Activated CD8-positive, alpha-beta memory T cell treated with anti-CD3 and anti-CD28 coated beads for 48 hours (primary cell): ENCODE data around the gene GNG2.

ENCODE experiments used
- DNase-seq, 3 experiments: peaks; one replicate each; pipeline ENCODE4 v3.0.0-alpha.2; 2020; ENCODE audit warnings: low read depth in 2 of 3, low spot score in 2 of 3

GNG2 gene

GRCh38 chr14:51855234-51855633 lies 5.2 kb upstream of the GNG2 start:
- no peak for DNase-seq

DNA sequence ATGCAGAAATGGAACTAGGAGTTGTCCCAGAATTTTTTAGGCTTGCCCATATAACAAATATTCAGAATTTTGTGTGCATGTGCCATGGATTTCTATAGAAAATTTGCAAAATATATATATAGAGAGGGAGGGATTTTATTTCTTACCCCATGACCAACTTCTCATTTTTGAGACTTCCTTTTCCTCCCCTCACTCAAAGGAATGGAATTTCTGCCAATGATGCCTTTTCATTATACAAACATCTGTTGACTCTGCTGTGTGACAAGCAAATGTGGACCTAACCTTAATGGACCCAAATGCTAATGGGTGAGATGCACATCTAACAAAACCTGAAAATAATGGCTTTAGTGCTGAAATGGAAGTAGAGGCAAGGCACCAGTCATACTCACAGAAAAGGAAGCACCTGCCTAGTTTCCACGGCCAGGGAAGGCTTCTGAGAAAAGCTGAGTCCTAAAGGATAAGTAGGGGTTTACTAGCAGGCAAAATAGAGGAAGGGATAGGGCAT lies 3.6 kb upstream of the GNG2 start:
- no peak for DNase-seq

DNA sequence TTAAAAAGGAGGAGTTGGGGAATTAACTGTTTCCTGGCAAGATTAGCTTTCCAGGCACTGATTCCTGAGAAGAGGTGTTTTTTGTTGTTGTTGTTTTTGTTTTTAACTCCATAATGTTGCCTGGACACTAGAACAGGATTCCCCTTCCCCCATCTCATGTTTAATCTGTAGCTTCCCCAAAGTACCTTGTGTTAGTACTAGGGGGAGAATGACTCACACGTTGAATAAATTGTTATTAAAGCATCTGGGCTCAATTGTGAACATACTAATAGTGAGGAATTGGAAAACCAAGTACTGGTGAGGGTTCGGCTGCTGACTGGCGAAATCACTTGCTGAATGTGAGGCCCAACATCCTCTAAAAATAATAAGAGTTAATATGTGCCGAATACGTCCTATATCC lies 1.3 kb upstream of the GNG2 start:
- no peak for DNase-seq

GRCh38 chr14:51860825-51861499 lies 550 bp downstream of the GNG2 start:
- no peak for DNase-seq

DNA sequence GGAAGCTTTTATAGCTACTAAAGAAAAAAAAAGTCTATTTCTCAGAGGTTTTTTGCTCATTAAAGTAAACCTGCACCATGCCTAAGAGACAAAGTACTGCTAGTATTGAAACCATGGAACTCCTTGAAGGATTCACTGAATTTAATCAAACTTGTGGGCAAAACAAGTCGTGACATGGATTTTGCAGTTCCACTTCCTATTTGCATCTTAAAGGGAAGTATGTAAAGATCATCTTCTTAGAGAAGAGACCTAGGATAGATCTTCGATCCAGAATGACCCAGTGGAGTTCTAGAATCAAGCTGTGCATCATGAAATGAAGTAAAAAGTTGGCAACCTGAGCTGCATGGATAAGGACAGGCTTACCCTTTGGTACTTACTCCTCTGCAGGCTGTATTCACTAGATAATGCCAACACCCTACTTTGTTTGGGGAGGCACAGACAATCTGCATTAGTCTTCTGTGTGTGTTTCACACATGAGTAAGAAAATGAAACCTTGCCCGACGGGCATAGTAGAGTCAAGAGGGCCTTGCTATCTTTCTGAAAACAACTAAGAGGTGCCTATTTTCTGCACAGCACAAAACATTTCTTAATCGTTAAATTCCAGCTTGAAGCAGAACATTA lies 1.9 kb downstream of the GNG2 start:
- DNase-seq: no peak

- no peak for DNase-seq
Observed at GRCh38 chr14:51862860-51863259, 2.4 kb downstream of the GNG2 start.

DNA sequence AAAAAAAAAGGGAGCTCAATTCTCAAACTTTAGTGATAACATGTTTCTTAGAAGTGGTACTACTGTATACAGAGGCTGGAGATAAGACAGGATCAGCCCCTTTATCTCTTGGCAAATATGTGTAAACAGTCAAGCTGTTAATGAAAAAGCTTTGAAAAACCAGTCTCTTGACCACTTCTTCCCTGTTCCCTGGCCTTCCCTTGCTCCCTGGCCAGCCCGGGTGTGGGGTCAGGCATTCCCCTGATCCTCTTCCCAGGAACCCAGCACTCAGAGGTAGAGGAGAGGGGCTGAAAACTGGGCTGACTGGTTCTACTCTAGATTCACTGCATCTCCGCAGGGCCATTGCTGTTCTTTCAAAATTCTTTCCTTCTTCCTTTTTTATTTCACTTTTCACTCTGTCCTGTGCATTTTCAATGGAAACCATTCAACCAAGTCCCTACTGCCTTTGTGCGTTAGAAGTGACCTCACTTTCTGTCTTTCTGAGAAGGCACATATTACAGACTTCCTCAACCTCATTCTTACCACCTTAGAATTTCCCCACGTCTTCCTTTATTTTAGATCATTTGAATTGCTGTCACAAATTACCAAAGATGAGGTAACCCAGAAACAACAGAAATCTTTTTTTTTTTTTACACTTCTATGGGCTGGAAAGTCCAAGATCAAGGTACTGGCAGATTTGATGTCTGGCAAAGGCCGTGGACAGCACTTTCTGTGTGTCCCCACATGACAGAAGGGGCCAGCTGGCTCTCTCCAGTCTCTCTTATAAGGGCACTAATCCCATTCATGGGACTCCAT lies 5.7 kb downstream of the GNG2 start:
- DNase-seq: no peak

DNA sequence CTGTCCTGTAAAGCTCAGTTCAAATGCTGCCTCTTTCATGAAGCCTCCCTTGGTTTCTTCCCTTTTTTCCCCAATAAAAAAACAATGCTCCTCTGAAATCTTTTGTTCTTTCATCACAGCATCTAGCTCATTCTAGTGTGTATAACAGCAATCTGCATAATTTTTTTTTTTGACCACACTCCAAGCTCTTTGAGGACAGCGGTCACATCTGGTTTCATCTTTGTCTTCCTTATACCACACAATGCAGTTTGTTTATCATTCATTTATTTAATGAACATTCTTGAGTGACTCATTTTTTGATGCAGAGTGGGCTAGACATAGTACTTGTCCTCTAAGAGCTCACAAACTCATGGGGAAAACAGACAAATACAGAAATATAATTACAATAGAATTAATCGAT lies 7.3 kb downstream of the GNG2 start:
- no peak for DNase-seq

DNA sequence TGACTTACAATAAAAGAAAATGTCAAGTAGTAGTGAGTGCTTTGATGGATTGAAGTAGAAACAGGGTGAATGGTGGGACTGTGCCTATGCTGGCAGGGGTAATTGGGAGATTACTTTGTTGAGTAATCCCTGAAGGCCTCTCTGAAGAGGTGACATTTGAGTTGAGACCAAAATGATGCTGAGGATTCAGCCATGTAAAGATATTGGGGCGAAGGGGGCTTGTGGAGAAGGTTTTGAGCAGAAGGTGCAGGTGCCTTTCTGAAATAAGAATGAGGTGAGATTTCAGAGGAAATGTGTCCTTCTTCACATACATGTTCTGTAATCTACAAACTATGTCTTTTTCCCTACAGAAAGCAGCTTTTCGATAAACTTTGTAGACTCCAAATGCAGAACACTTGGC lies 8.0 kb downstream of the GNG2 start:
- DNase-seq: no peak

GRCh38 chr14:51869411-51870100 lies 9.1 kb downstream of the GNG2 start:
- DNase-seq: no peak

GRCh38 chr14:51870606-51871005 lies 10.2 kb downstream of the GNG2 start:
- DNase-seq: no peak

GRCh38 chr14:51871846-51872245 lies 11.4 kb downstream of the GNG2 start:
- no peak for DNase-seq

GRCh38 chr14:51872396-51872795 lies 12.0 kb downstream of the GNG2 start:
- no peak for DNase-seq

GRCh38 chr14:51873221-51873893 lies 12.9 kb downstream of the GNG2 start:
- DNase-seq: no peak

DNA sequence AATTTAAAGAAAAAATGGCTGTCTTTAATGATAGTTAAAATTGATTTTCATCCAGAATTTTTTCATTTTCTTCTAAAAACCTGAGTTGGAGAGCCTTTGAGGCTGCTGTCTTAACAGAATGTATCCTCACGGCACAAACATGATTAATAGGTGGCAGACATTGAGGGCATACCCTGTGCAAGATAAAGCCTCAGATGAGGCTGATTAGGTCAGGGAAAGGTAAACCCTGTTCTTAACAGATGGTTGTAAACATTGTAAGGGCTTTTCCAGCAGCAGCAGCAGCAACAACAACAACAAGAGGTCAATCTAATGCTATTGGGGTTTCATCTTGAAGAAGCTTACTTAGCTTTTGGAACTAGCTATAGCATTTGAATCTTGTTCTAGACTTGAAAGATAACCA lies 17.4 kb downstream of the GNG2 start:
- no peak for DNase-seq

DNA sequence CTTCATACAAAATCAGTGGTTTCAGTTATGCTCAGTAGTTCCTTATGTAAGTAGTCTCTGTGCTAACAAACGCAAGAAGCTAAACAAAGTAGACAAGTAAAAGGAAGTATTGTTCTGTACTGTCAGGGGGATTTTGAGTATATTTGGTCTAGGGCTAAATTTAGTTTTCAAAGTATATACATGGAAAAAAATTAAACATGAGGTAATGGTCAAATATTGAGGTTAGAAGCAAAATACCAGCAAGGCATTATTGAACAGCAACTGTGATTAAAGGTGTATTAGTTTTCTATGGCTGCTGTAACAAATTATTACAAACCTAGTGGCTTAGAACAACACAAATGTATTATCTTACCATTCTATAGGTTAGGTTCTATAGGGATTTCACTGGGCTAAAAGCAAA lies 18.8 kb downstream of the GNG2 start:
- DNase-seq: no peak

- DNase-seq: no peak
Observed at GRCh38 chr14:51880835-51881580, 20.6 kb downstream of the GNG2 start.

DNA sequence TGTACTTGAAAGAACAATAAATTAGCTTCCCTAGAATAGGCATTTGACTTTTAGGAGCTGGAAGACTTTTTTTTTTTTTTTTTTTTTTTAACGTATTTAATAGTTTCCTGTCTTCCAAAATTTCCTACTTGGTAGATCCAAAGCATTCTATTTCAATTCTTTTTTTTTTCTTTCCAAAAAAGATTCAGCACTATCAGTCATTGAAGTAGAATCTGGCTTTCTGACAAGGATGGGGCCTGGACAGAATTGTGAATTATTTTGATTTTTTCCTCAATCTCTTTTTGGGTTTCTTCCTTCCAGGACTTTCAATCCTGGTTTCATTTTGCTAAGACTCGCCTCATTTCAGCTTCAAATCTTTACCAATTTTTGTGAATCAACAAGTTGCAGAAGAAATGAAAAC lies 21.2 kb downstream of the GNG2 start:
- DNase-seq: no peak

- DNase-seq: no peak
Observed at GRCh38 chr14:51883232-51883631, 22.8 kb downstream of the GNG2 start.
